ENCODE data around the gene ATRNL1.

- TF ChIP-seq CTCF (IDR thresholded peaks at IDR 0.05) (peak; percentile 80), EZH2 (IDR thresholded peaks at IDR 0.05) (no peak)
These were observed 613.4 kb downstream of the ATRNL1 start for GRCh38 chr10:115706488-115707076.
